ENCODE results near the gene DAGLA.

DNA sequence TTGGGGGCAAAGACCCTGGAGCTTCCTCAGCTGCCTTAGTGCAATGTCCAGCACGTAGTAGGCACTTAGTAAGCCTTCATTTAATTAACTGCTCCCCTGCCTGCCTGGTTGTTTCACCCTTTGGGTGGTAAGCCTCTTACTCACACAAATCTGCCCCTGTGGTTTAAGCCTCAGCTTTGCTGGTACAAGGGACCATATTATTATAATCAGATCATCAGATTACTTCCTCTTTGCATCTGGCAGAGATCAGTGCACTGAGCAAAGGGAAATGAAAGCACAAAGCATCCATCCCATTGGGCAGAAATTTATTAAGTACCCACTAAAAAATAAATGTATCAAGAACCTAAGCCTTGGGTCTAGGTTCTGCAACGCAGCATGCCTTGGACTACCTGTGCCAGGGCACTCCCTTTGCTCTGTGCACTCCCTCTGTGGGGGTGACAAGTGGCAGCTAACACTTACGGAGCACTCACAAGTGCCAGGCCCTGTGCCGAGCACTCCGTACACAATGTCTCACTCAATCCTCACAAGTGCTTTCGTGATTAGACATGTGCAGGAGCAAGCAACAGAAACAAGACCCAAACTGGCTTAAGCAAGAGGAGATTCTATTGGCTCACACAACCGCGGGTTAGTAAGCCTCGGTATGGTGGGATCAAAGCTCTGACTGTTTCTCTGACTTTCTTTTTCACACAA, 34.9 kb upstream of the DAGLA start:
- TF ChIP-seq EZH2 (IDR thresholded peaks at IDR 0.05; ENCODE audit: low read depth): no peak
- TF ChIP-seq, protein P1, sequence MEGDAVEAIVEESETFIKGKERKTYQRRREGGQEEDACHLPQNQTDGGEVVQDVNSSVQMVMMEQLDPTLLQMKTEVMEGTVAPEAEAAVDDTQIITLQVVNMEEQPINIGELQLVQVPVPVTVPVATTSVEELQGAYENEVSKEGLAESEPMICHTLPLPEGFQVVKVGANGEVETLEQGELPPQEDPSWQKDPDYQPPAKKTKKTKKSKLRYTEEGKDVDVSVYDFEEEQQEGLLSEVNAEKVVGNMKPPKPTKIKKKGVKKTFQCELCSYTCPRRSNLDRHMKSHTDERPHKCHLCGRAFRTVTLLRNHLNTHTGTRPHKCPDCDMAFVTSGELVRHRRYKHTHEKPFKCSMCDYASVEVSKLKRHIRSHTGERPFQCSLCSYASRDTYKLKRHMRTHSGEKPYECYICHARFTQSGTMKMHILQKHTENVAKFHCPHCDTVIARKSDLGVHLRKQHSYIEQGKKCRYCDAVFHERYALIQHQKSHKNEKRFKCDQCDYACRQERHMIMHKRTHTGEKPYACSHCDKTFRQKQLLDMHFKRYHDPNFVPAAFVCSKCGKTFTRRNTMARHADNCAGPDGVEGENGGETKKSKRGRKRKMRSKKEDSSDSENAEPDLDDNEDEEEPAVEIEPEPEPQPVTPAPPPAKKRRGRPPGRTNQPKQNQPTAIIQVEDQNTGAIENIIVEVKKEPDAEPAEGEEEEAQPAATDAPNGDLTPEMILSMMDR (conservative IDR thresholded peaks at IDR 0.05): no peak

Data from PC-9 (cell line).